Heart left ventricle (tissue), 16 donors: ENCODE results near the gene TRPM1. TPM values are rescaled to one million over a fixed set of nuclear protein-coding genes. Genes with fewer than 3 reads are reported as not detected.
"Not testable (repeated sequence)": the region's sequence is repeated elsewhere in the genome, so short reads cannot be mapped to it uniquely, and the experiment has no call there.

ENCODE experiments used
- ATAC-seq, 4 donors: fragments of 200-7000 bp; cut with Tn5 transposase; one replicate each; pipeline ENCODE4 v1.9.1; 2020 to 2022; ENCODE audit warnings: moderate library complexity in 4 of 4, mild to moderate bottlenecking in 3 of 4, moderate number of reproducible peaks in 1 of 4
- DNase-seq, 5 donors: peaks; one replicate each; pipeline ENCODE4 v3.0.0-alpha.2; 2020
- H3K27ac ChIP-seq, 12 donors: fragments of 200-600 bp; sonication (generic) in 4 of 12; one replicate each; pipeline versions ENCODE4 v1.5.0 to v1.8.0; 2016 to 2022; ENCODE audit warnings: mild to moderate bottlenecking in 2 of 12
- H3K27me3 ChIP-seq, 9 donors: fragments of 200-600 bp; sonication (generic) in 2 of 9; one replicate each; pipeline versions ENCODE4 v1.5.1 to v1.8.0; 2016 to 2022; ENCODE audit warnings: mild to moderate bottlenecking in 3 of 9
- H3K36me3 ChIP-seq, 9 donors: fragments of 200-600 bp; sonication (generic) in 2 of 9; one replicate each; pipeline versions ENCODE4 v1.5.0 to v1.8.0; 2018 to 2022; ENCODE audit warnings: mild to moderate bottlenecking in 2 of 9
- H3K4me1 ChIP-seq, 12 donors: fragments of 200-600 bp; sonication (generic) in 4 of 12; one replicate each; pipeline versions ENCODE4 v1.5.0 to v1.8.0; 2016 to 2022; ENCODE audit warnings: mild to moderate bottlenecking in 3 of 12
- H3K4me3 ChIP-seq, 12 donors: fragments of 200-600 bp; sonication (generic) in 4 of 12; one replicate each; pipeline versions ENCODE4 v1.5.0 to v1.8.0; 2017 to 2022; ENCODE audit warnings: mild to moderate bottlenecking in 9 of 12, moderate library complexity in 4 of 12
- H3K9me3 ChIP-seq, 12 donors: fragments of 200-600 bp; sonication (generic) in 4 of 12; one replicate each; pipeline versions ENCODE4 v1.5.0 to v1.8.0; 2016 to 2022; ENCODE audit warnings: mild to moderate bottlenecking in 1 of 12
- POLR2A ChIP-seq, 2 donors: fragments of 450-650 bp; IDR thresholded peaks; one replicate each; pipeline ENCODE4 v1.6.1; 2017; ENCODE audit warnings: antibody characterized with exemption in 2 of 2, mild to moderate bottlenecking in 2 of 2, moderate library complexity in 2 of 2
- WGBS, 4 donors: extraction: QIAGEN DNeasy Blood & Tissue Kit in 2 of 4; methylation state at CpG; one replicate each; pipeline versions ENCODE4 v1.1.5 to v1.1.7; 2013 to 2018; 5-methylcytosine and 5-hydroxymethylcytosine counted together
- intact Hi-C, 10 donors: fragments of 100-400 bp; cut with DNase I; formaldehyde crosslinking; loops; one replicate each; pipeline versions ENCODE4 v1.11.1 to v1.14.2; 2022
- polyA plus RNA-seq, 2 donors: library from polyadenylated mRNA; stranded (reverse); fragments of 200-250 nt; gene quantifications; one replicate each; pipeline ENCODE4 v1.2.3, GENCODE V29; 2013
- total RNA-seq, 9 donors: library from RNA; depleted of rRNA in 2 of 9; stranded (reverse); fragments of >200 nt in 2 of 9; fragmentation: NEBNext Ultra II Directional in 3 of 9; extraction: Animal tissue kit (Norgen Biotek cat#: 25700) in 3 of 9; gene quantifications; one replicate each; pipeline versions ENCODE4 v1.1.0 to v1.2.4, GENCODE V29; 2016 to 2023
- TF ChIP-seq, protein P1 (sequence below), 12 donors: fragments of 200-600 bp; sonication (generic) in 4 of 12; IDR thresholded peaks; one replicate each; pipeline versions ENCODE4 v1.5.0 to v1.8.0; 2018 to 2022; ENCODE audit warnings: antibody characterized with exemption in 12 of 12, mild to moderate bottlenecking in 5 of 12
- donor health status: ischemic (EF 13 %, LVEDD 7.1; RV severe dilation, severe dysfunction).
- donor health status: healthy with polysubstance abuse.
- donor health status: DM: no; HTN: yes; CAD: no.
- donor health status: DM: no; HTN: no; CAD: no.
- donor health status: ischemic (EF 25% LVEDD 6.9; RV normal size, moderate dysfunction).
- donor health status: ischemic (EF 25% LVEDD 5.7; RV mildly dilated, moderate dysfunction).
- donor health status: healthy.
- donor health status: DM: yes; HTN: yes; CAD: no.
- donor health status: ischemic (EF 35%, LVEDD 5.7; RV mildly dilated, moderate dysfunction).
- donor health status: nonischemic (EF 11% LVEDD 7.7; RV severe dilation, severe dysfunction).
- donor health status: DM: yes; HTN: yes; CAD: no.
- donor health status: PGD.
- donor health status: ischemic (EF 29% LVEDD 5.4; RV normal size, mild dysfunction).
- donor health status: nonischemic (EF 23%, LVEDD 6.1; RV moderate dilation, normal function).

Gene TRPM1
- total and polyA plus RNA-seq, 11 donors: 0.25 TPM; not detected in 10

DNA sequence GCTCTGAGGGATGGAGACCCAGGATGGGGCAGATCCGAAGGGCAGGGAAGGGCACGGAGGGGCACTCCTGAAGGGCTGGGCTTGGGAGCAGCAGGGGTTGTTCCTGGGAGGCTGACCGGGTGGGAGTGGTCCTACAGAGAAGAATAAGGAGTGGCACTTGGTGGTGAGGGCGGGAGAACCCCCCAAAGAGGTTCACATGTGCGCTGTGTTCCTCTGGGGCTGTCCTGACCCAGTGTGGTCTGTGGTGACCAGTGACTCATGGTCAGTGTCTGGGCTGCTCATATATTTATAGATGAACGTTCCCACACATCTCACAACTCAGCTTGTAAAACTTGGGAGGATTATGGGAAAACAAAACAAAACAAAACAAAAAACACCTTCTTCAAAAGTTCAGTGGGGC is 10.0 kb downstream of the TRPM1 start:
- H3K36me3 ChIP-seq: no peaks in the 10 kb centered on the region
- DNase-seq (no peak), ATAC-seq (no peak)
- WGBS, 4 donors: 88 to 91% (median 89%) methylated on average over 6 of the region's 6 CpGs
- intact Hi-C loops: no loop called here
- H3K27me3 ChIP-seq: no peaks in the 10 kb centered on the region
- TF ChIP-seq POLR2A (IDR thresholded peaks at IDR 0.05): no peak
- TF ChIP-seq, protein P1, sequence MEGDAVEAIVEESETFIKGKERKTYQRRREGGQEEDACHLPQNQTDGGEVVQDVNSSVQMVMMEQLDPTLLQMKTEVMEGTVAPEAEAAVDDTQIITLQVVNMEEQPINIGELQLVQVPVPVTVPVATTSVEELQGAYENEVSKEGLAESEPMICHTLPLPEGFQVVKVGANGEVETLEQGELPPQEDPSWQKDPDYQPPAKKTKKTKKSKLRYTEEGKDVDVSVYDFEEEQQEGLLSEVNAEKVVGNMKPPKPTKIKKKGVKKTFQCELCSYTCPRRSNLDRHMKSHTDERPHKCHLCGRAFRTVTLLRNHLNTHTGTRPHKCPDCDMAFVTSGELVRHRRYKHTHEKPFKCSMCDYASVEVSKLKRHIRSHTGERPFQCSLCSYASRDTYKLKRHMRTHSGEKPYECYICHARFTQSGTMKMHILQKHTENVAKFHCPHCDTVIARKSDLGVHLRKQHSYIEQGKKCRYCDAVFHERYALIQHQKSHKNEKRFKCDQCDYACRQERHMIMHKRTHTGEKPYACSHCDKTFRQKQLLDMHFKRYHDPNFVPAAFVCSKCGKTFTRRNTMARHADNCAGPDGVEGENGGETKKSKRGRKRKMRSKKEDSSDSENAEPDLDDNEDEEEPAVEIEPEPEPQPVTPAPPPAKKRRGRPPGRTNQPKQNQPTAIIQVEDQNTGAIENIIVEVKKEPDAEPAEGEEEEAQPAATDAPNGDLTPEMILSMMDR (IDR thresholded peaks at IDR 0.05): no peak
- H3K27ac ChIP-seq: no peak overlapping the region
- H3K9me3 ChIP-seq: no peaks in the 10 kb centered on the region
- H3K4me3 ChIP-seq: no peak overlapping the region
- no peaks in the 10 kb centered on the region for H3K4me1 ChIP-seq

DNA sequence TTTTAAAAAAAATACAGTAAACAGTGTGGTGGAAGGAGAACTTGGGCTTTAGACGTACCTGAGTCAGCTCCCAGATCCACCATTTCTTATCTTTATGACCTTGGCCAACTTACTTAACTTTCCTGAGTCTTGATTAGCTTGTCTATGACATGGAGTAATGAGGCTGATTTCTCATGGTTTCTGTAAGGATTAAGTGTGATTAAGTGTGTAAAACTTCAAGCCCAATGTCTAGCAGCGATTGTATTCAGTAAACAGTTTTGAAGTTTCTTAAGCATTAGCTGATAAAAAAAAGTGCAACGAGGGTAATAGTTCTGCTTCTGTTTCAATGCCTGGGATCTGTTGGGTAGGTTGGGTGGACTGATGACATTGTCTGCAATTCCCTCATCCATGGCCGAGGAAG is 10.8 kb downstream of the TRPM1 start:
- ATAC-seq: no peak
- intact Hi-C loops: no loop called here
- no peaks in the 10 kb centered on the region for H3K4me1 ChIP-seq
- H3K9me3 ChIP-seq: no peaks in the 10 kb centered on the region
- H3K27ac ChIP-seq: no peak overlapping the region
- 72 to 82% (median 76%) methylated on average over 4 of the region's 4 CpGs for WGBS, 4 donors
- DNase-seq: no peak
- H3K4me3 ChIP-seq: no peak overlapping the region
- TF ChIP-seq, protein P1 (IDR thresholded peaks at IDR 0.05): no peak
- TF ChIP-seq POLR2A (IDR thresholded peaks at IDR 0.05): no peak
- no peaks in the 10 kb centered on the region for H3K27me3 ChIP-seq
- no peaks in the 10 kb centered on the region for H3K36me3 ChIP-seq

DNA sequence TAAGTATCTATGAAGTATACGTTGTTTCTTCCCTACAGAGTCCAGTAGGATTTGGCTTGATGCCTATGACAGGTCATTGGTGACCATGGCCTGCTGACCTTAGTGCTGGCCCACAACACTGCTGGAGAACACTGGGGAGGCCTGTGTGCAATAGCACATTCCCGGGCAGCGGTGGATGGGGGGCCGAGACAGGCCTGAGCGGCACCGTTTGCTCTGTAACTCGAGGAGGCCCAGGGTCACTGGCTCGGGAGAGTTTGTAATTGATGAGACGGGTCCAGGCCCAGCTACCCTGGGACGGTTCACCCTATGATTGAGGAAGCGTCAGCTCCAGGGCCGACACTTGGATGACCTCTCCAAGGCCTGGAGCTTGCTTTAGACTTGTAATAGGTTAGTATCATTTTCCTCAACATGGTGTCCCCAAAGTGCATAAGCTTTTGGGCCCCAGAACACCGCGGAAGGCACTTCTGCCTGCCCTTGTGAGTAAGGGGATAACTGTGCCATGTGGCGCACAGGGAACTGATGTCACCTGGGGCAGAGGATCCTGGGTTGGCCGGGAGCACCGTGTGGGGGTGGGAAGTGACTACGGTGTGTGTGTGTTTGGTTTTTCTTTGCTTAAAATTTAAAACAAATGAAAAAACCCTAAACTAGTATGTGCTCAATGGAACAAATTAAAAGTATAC is 12.0 kb downstream of the TRPM1 start:
- ATAC-seq (no peak), DNase-seq (no peak)
- no peak overlapping the region for H3K4me3 ChIP-seq
- H3K36me3 ChIP-seq: no peaks in the 10 kb centered on the region
- no peaks in the 10 kb centered on the region for H3K9me3 ChIP-seq
- no peaks in the 10 kb centered on the region for H3K4me1 ChIP-seq
- H3K27ac ChIP-seq: no peak overlapping the region
- no peaks in the 10 kb centered on the region for H3K27me3 ChIP-seq
- intact Hi-C loops: no loop called here
- 88 to 94% (median 92%) methylated on average over 9 to 18 of the region's 18 CpGs for WGBS, 4 donors
- TF ChIP-seq, protein P1 (IDR thresholded peaks at IDR 0.05): no peak
- no peak for TF ChIP-seq POLR2A (IDR thresholded peaks at IDR 0.05)

DNA sequence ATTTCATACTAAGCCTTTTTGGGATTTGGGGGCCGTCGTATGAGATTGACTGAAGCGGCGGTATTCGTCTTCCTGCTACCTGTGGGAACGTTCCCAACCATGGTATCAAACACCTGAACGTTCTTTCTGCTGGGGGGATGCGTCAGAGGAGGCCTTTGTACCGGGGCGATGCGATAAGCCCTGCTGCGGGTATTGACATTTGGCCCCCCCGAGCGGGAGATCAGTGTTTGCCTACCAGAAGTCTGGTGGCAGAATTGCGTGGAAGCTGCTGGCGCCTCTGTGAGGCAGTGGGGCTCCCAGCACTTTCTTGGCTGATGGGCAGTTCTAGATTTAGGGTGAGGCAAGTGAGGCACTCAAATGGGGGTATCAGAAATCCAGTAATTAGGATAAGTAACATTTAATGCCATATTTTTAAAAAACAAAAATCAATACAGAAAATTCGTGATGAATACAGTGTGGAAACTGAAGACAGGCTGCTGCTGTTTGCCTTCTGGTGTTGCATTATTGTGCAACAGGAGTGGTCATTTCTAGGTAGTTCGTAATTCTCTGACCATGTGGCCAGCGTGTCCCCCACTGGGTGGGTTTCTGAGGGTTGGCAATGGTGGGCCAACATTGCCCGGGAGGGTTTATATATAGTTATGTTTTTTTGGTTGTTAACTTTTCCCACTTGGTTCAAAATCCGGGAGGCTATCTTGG is 12.7 kb downstream of the TRPM1 start:
- ATAC-seq: no peak
- intact Hi-C loops: no loop called here
- Histone ChIP-seq H3K36me3 (no peaks in the 10 kb centered on the region), H3K4me1 (peaks cover 0 to 2% (median 0%) of the 10 kb centered on the region in 12 donors), H3K27ac (no peak overlapping the region), H3K4me3 (no peak overlapping the region), H3K9me3 (no peaks in the 10 kb centered on the region), H3K27me3 (no peaks in the 10 kb centered on the region)
- DNase-seq: no peak
- TF ChIP-seq, protein P1 (IDR thresholded peaks at IDR 0.05): no peak
- no peak for TF ChIP-seq POLR2A (IDR thresholded peaks at IDR 0.05)
- 94 to 96% (median 95%) methylated on average over 21 of the region's 21 CpGs for WGBS, 4 donors

DNA sequence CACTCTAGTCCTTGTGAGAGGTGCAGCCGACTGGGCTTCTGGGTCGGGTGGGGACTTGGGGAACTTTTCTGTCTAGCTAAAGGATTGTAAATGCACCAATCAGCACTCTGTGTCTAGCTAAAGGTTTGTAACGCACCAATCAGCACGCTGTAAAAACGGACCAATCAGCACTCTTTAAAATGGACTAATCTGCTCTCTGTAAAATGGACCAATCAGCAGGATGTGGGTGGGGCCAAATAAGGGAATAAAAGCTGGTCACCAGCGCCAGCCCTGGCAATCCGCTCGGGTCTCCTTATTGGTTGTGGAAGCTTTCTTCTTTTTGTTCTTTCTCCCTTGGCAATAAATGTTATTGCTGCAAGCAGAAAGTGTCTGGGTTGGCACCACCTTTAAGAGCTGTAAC is 13.5 kb downstream of the TRPM1 start:
- H3K4me1 ChIP-seq, ATAC-seq, H3K4me3 ChIP-seq, DNase-seq, H3K27me3 ChIP-seq, H3K9me3 ChIP-seq, H3K36me3 ChIP-seq, H3K27ac ChIP-seq, intact Hi-C loops: not testable (repeated sequence)
- 79 to 90% (median 85%) methylated on average over 8 of the region's 8 CpGs for WGBS, 4 donors
